ENCODE measurements around the gene SLC35A2. TPM values are rescaled to one million over a fixed set of nuclear protein-coding genes. Genes with fewer than 3 reads are reported as not detected.

The SLC35A2 gene
- total RNA-seq, 1 donor from 2014 or later: 33.3 TPM

GRCh38 chrX:48956728-48957414, 45.4 kb upstream of the SLC35A2 start:
- no peak for DNase-seq (ENCODE audit: extremely low spot score, unreplicated experiment)
- no peaks in the 10 kb centered on the region for H3K9me3 Mint-ChIP-seq
- H3K27me3 Mint-ChIP-seq: no peaks in the 10 kb centered on the region
- no peaks in the 10 kb centered on the region for H3K4me1 Mint-ChIP-seq (ENCODE audit: unreplicated experiment)
- no peak for TF ChIP-seq CTCF (conservative IDR thresholded peaks at IDR 0.05)
- peaks cover 7% of the 10 kb centered on the region for H3K36me3 Mint-ChIP-seq
- H3K27ac Mint-ChIP-seq: peak overlapping the region; percentile 88
- peak overlapping the region; percentile 86 for H3K4me3 Mint-ChIP-seq

- no peak for DNase-seq (ENCODE audit: extremely low spot score, unreplicated experiment)
- Mint-ChIP-seq H3K36me3 (no peaks in the 10 kb centered on the region), H3K9me3 (no peaks in the 10 kb centered on the region), H3K4me1 (ENCODE audit: unreplicated experiment) (no peaks in the 10 kb centered on the region), H3K27me3 (no peaks in the 10 kb centered on the region), H3K4me3 (no peak overlapping the region), H3K27ac (no peak overlapping the region)
- TF ChIP-seq CTCF (conservative IDR thresholded peaks at IDR 0.05): no peak
Observed at GRCh38 chrX:48948589-48948988, 37.1 kb upstream of the SLC35A2 start.

GRCh38 chrX:48945517-48946348, 34.3 kb upstream of the SLC35A2 start:
- no peak for DNase-seq (ENCODE audit: extremely low spot score, unreplicated experiment)
- no peaks in the 10 kb centered on the region for H3K4me1 Mint-ChIP-seq (ENCODE audit: unreplicated experiment)
- H3K9me3 Mint-ChIP-seq: no peaks in the 10 kb centered on the region
- peaks cover 6% of the 10 kb centered on the region for H3K36me3 Mint-ChIP-seq
- H3K27me3 Mint-ChIP-seq: no peaks in the 10 kb centered on the region
- H3K27ac Mint-ChIP-seq: peak overlapping the region; percentile 12
- TF ChIP-seq CTCF (conservative IDR thresholded peaks at IDR 0.05): peak; percentile 80
- H3K4me3 Mint-ChIP-seq: no peak overlapping the region

- Mint-ChIP-seq H3K27me3 (no peaks in the 10 kb centered on the region), H3K4me1 (ENCODE audit: unreplicated experiment) (no peaks in the 10 kb centered on the region), H3K9me3 (no peaks in the 10 kb centered on the region), H3K27ac (no peak overlapping the region), H3K4me3 (no peak overlapping the region), H3K36me3 (peaks cover 6% of the 10 kb centered on the region)
- TF ChIP-seq CTCF (conservative IDR thresholded peaks at IDR 0.05): no peak
- DNase-seq (ENCODE audit: extremely low spot score, unreplicated experiment): no peak
Observed at GRCh38 chrX:48942895-48943294, 31.4 kb upstream of the SLC35A2 start.

- H3K27ac Mint-ChIP-seq: no peak overlapping the region
- no peaks in the 10 kb centered on the region for H3K4me1 Mint-ChIP-seq (ENCODE audit: unreplicated experiment)
- TF ChIP-seq CTCF (conservative IDR thresholded peaks at IDR 0.05): no peak
- H3K27me3 Mint-ChIP-seq: no peaks in the 10 kb centered on the region
- no peak for DNase-seq (ENCODE audit: extremely low spot score, unreplicated experiment)
- no peaks in the 10 kb centered on the region for H3K9me3 Mint-ChIP-seq
- H3K36me3 Mint-ChIP-seq: peaks cover 6% of the 10 kb centered on the region
- no peak overlapping the region for H3K4me3 Mint-ChIP-seq
Observed at GRCh38 chrX:48940404-48940955, 29.0 kb upstream of the SLC35A2 start.

Data from type B pancreatic cell (in vitro differentiated cells).